ENCODE data around the gene SDK1.

The SDK1 gene

DNA sequence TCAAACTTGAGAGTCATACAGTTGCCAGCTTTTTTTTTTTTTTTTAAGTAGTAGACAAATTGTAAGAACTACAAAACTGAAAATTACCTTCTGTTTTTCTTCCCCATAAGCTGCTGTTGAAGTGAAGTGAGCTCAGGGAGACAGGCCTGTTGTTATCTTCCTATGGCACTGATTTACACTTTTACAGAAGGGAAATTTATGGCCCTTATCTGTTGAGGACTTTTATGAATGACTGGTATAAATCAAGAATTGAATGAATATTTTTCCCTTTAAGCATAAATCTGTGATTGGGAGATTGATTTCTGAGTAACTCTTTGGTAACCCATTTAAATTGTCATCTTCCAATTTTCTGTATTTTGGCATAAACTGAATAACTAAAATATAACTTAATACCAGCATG, 124.0 kb downstream of the SDK1 start:
- TF ChIP-seq, protein P1, sequence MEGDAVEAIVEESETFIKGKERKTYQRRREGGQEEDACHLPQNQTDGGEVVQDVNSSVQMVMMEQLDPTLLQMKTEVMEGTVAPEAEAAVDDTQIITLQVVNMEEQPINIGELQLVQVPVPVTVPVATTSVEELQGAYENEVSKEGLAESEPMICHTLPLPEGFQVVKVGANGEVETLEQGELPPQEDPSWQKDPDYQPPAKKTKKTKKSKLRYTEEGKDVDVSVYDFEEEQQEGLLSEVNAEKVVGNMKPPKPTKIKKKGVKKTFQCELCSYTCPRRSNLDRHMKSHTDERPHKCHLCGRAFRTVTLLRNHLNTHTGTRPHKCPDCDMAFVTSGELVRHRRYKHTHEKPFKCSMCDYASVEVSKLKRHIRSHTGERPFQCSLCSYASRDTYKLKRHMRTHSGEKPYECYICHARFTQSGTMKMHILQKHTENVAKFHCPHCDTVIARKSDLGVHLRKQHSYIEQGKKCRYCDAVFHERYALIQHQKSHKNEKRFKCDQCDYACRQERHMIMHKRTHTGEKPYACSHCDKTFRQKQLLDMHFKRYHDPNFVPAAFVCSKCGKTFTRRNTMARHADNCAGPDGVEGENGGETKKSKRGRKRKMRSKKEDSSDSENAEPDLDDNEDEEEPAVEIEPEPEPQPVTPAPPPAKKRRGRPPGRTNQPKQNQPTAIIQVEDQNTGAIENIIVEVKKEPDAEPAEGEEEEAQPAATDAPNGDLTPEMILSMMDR (IDR thresholded peaks at IDR 0.05; ENCODE audit: low read depth, low read length): no peak
- TF ChIP-seq, protein P2, sequence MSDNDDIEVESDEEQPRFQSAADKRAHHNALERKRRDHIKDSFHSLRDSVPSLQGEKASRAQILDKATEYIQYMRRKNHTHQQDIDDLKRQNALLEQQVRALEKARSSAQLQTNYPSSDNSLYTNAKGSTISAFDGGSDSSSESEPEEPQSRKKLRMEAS (IDR thresholded peaks at IDR 0.05; ENCODE audit: low read depth, low read length): no peak
- no peak for TF ChIP-seq POLR2A (IDR thresholded peaks at IDR 0.05; ENCODE audit: extremely low read depth, insufficient read length)
- TF ChIP-seq MYC (IDR thresholded peaks at IDR 0.05; ENCODE audit: low read depth, low read length): no peak
- no peak overlapping the region for H3K4me3 ChIP-seq (ENCODE audit: low read depth, low read length)
- DNase-seq (ENCODE audit: low read depth): no peak

DNA sequence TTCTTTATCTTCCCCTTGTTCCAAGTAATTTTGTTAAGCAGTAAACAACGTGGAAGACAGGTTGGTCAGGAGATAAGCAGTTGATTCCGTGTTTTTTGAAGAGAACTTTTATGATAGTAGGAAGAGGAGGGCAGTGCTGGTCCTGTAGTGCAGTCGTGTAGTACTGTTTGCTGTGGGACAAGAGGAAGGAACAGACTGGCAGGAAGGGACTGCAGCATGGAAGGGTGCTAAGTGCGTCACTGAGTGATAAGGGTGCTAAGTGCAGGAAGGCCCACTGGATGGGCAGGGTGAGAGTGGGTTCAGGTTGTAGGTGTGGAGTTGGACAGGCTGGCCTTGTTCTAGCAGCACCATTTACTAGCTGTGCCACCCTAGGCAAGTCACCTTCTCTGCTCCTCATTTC, 125.0 kb downstream of the SDK1 start:
- TF ChIP-seq, protein P2 (IDR thresholded peaks at IDR 0.05; ENCODE audit: low read depth, low read length): no peak
- TF ChIP-seq POLR2A (IDR thresholded peaks at IDR 0.05; ENCODE audit: extremely low read depth, insufficient read length) (no peak), MYC (IDR thresholded peaks at IDR 0.05; ENCODE audit: low read depth, low read length) (no peak)
- TF ChIP-seq, protein P1 (IDR thresholded peaks at IDR 0.05; ENCODE audit: low read depth, low read length): no peak
- no peak for DNase-seq (ENCODE audit: low read depth)
- no peak overlapping the region for H3K4me3 ChIP-seq (ENCODE audit: low read depth, low read length)

DNA sequence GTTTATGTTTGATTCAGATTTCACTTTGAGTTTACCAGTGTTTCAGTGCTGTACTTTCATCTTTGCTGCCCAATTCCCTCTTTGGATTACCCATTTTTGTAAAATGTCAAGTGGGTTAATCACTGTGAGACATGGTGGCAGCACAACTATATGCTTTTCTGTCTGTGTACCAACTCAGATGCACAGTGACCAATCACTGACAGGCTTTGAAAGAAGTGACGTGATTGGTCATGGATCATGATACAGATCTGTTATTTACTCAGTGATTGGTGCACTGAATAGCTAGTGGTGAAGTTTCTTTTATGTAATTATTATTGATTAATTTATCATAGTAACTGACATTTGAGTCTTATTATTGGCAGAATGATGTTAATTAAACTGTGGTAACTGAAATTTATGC, 126.9 kb downstream of the SDK1 start:
- peak; percentile 23 for DNase-seq (ENCODE audit: low read depth)
- no peak for TF ChIP-seq POLR2A (IDR thresholded peaks at IDR 0.05; ENCODE audit: extremely low read depth, insufficient read length)
- no peak for TF ChIP-seq MYC (IDR thresholded peaks at IDR 0.05; ENCODE audit: low read depth, low read length)
- TF ChIP-seq, protein P2 (IDR thresholded peaks at IDR 0.05; ENCODE audit: low read depth, low read length): no peak
- TF ChIP-seq, protein P1 (IDR thresholded peaks at IDR 0.05; ENCODE audit: low read depth, low read length): no peak

DNA sequence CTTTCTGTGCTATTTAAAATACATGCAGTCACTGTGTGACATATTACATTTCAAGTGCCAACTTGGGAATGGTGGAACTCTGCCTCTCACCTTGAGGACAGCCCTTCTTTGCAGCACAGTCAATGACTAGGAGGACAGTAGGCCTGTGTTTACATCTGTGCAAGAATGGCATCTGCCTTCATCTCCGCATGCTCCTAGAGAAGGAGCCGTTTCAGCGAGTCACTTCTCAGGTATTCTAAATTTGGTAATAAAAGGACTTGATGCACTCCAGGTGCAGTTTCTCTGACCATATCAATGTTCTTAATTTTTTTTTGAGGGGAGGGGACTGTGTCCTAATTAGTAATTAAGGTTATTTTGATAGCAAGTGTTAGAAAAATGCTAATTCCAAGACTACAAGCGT, 128.9 kb downstream of the SDK1 start:
- TF ChIP-seq POLR2A (IDR thresholded peaks at IDR 0.05; ENCODE audit: extremely low read depth, insufficient read length): no peak
- TF ChIP-seq MYC (IDR thresholded peaks at IDR 0.05; ENCODE audit: low read depth, low read length): no peak
- TF ChIP-seq, protein P1 (IDR thresholded peaks at IDR 0.05; ENCODE audit: low read depth, low read length): no peak
- TF ChIP-seq, protein P2 (IDR thresholded peaks at IDR 0.05; ENCODE audit: low read depth, low read length): no peak
- no peak for DNase-seq (ENCODE audit: low read depth)
- no peak overlapping the region for H3K4me3 ChIP-seq (ENCODE audit: low read depth, low read length)

More for the DNA sequence above, 126.9 kb downstream of the SDK1 start:
- H3K4me3 ChIP-seq (ENCODE audit: low read depth, low read length): no peak overlapping the region

DNA sequence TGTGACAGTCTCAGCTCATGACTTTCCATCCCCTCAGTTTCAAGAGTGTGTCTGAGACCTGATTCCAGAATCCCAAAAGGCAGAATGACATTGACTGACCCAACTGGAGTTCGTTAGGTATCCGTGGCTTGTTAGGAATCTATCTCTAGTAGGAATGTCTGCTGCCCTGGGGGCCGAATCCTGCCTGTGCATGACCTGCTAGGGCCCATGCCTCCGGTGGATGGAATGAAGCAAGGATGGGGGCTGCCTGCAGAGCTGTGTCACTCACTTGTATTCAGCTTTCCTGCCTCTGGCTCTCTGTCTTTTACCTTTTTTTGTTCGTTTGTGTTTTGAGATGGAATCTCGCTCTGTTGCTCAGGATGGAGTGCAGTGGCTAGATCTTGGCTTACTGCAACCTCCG, 129.5 kb downstream of the SDK1 start:
- no peak for DNase-seq (ENCODE audit: low read depth)
- H3K4me3 ChIP-seq (ENCODE audit: low read depth, low read length): no peak overlapping the region
- TF ChIP-seq, protein P2 (IDR thresholded peaks at IDR 0.05; ENCODE audit: low read depth, low read length): no peak
- TF ChIP-seq POLR2A (IDR thresholded peaks at IDR 0.05; ENCODE audit: extremely low read depth, insufficient read length): no peak
- TF ChIP-seq MYC (IDR thresholded peaks at IDR 0.05; ENCODE audit: low read depth, low read length): no peak
- TF ChIP-seq, protein P1 (IDR thresholded peaks at IDR 0.05; ENCODE audit: low read depth, low read length): no peak

All from NB4 (cell line).